SK-N-SH (cell line): ENCODE measurements around the gene TWF2. TPM values are rescaled to one million over a fixed set of nuclear protein-coding genes. Genes with fewer than 3 reads are reported as not detected.

ENCODE experiments used
- CTCF ChIA-PET: fragments of 300-600, 350-600 bp; formaldehyde crosslinking; extraction: SDS; loops from one replicate; lab custom pipeline; 2021; lab: Yijun Ruan, JAX
- POLR2A ChIA-PET: fragments of 350-600 bp; sonication (Branson Sonifier 250); formaldehyde crosslinking; extraction: SDS; loops from one replicate; lab custom pipeline; 2020; ENCODE audit warnings: antibody characterized with exemption, inconsistent platforms; lab: Yijun Ruan, JAX
- DNase-seq: peaks from one replicate; pipeline ENCODE4 v3.0.0; 2012
- H2AFZ ChIP-seq: fragments of 200-600 bp; sonication (generic); 2 replicates; pipeline ENCODE4 v1.8.1; 2016; ENCODE audit warnings: antibody characterized with exemption, mild to moderate bottlenecking, low read depth
- H3F3A ChIP-seq: fragments of 200-600 bp; sonication (generic); replicated peaks from 2 replicates; pipeline ENCODE3; 2016; ENCODE audit warnings: antibody characterized with exemption, mild to moderate bottlenecking; ENCODE audit not compliant: insufficient read depth
- H3K27ac ChIP-seq, 2 experiments: fragments of 200-500 bp in 1 of 2; fragments of 200-600 bp in 1 of 2; sonication (Bioruptor generic) in 1 of 2; sonication (generic), shearing (Covaris generic) in 1 of 2; 2 replicates each; pipeline versions ENCODE4 v1.5.1 to v1.6.1; 2014 to 2016; ENCODE audit warnings: low read depth in 2 of 2, inconsistent platforms in 1 of 2, low read length in 1 of 2, mild to moderate bottlenecking in 1 of 2, mixed read lengths in 1 of 2
- H3K27me3 ChIP-seq: fragments of 200-600 bp; sonication (generic), shearing (Covaris generic); 2 replicates; pipeline ENCODE4 v1.6.1; 2016; ENCODE audit warnings: mixed run types; ENCODE audit not compliant: insufficient read depth
- H3K36me3 ChIP-seq, 2 experiments: fragments of 200-500 bp in 1 of 2; fragments of 200-600 bp in 1 of 2; sonication (Bioruptor generic) in 1 of 2; sonication (generic) in 1 of 2; replicated peaks in 1 of 2; 2 replicates each; pipeline versions ENCODE3 to v1.5.1; 2014 to 2016; ENCODE audit warnings: low read length in 1 of 2, mild to moderate bottlenecking in 1 of 2; ENCODE audit not compliant: insufficient read depth in 2 of 2, control insufficient read depth in 1 of 2
- H3K4me1 ChIP-seq, 2 experiments: fragments of 200-500 bp in 1 of 2; fragments of 200-600 bp in 1 of 2; sonication (Bioruptor generic) in 1 of 2; sonication (generic), shearing (Covaris generic) in 1 of 2; 2 replicates each; pipeline versions ENCODE4 v1.5.1 to v1.6.1; 2014 to 2016; ENCODE audit warnings: low read depth in 1 of 2, low read length in 1 of 2, mixed run types in 1 of 2; ENCODE audit not compliant: insufficient read depth in 2 of 2, control insufficient read depth in 1 of 2
- H3K4me2 ChIP-seq: fragments of 200-600 bp; sonication (generic), shearing (Covaris generic); 2 replicates; pipeline ENCODE4 v1.6.1; 2017; ENCODE audit warnings: mixed run types
- H3K4me3 ChIP-seq, 2 experiments: fragments of 200-500 bp in 1 of 2; fragments of 200-600 bp in 1 of 2; sonication (Bioruptor generic) in 1 of 2; sonication (generic), shearing (Covaris generic) in 1 of 2; 2 replicates each; pipeline versions ENCODE4 v1.5.1 to v1.8.1; 2014 to 2016; ENCODE audit warnings: low read depth in 2 of 2, inconsistent platforms in 1 of 2, low read length in 1 of 2, mild to moderate bottlenecking in 1 of 2, mixed read lengths in 1 of 2, moderate library complexity in 1 of 2
- H3K79me2 ChIP-seq: fragments of 200-600 bp; sonication (generic); 2 replicates; pipeline ENCODE4 v1.8.1; 2017; ENCODE audit warnings: mild to moderate bottlenecking; ENCODE audit not compliant: insufficient read depth
- H3K9ac ChIP-seq: fragments of 200-600 bp; sonication (generic); 2 replicates; pipeline ENCODE4 v1.6.1; 2017; ENCODE audit warnings: mixed run types
- H3K9me2 ChIP-seq: fragments of 200-600 bp; sonication (generic); 2 replicates; pipeline ENCODE4 v1.6.1; 2017; ENCODE audit warnings: mixed run types
- H3K9me3 ChIP-seq: fragments of 200-600 bp; sonication (generic); 2 replicates; pipeline ENCODE4 v1.6.1; 2017; ENCODE audit warnings: mixed run types, mild to moderate bottlenecking, moderate library complexity
- H4K20me1 ChIP-seq: fragments of 200-600 bp; sonication (generic); 2 replicates; pipeline ENCODE4 v1.6.1; 2017; ENCODE audit warnings: mild to moderate bottlenecking, mixed run types; ENCODE audit not compliant: insufficient read depth
- CHD2 ChIP-seq: fragments of 150-350 bp; IDR thresholded peaks from 2 replicates; pipeline ENCODE4 v1.6.1; 2018; ENCODE audit warnings: low read length; ENCODE audit not compliant: partially characterized antibody
- EP300 ChIP-seq, 2 experiments: IDR thresholded peaks; 2 replicates each; pipeline versions ENCODE4 v1.4.0 to v1.6.1; 2012; ENCODE audit warnings: borderline replicate concordance in 1 of 2, low read depth in 1 of 2, low read length in 1 of 2
- EZH2phosphoT487 ChIP-seq: fragments of 200-600 bp; sonication (generic); IDR thresholded peaks from 2 replicates; pipeline ENCODE4 v1.6.1; 2017; ENCODE audit warnings: low read depth, mixed run types, mild to moderate bottlenecking, antibody characterized with exemption, moderate library complexity, borderline replicate concordance
- FOXJ3 ChIP-seq: sonication (generic); formaldehyde crosslinking; IDR thresholded peaks from 2 replicates; pipeline ENCODE4 v1.5.1; 2020; ENCODE audit warnings: mild to moderate bottlenecking, missing genetic modification reagents
- FOXM1 ChIP-seq: IDR thresholded peaks from 2 replicates; pipeline ENCODE4 v1.4.0; 2012; ENCODE audit warnings: low read depth, mild to moderate bottlenecking
- IRF3 ChIP-seq: fragments of 150-350 bp; IDR thresholded peaks from 2 replicates; pipeline ENCODE4 v1.6.1; 2016; ENCODE audit warnings: mild to moderate bottlenecking, low read depth, low read length
- MEF2A ChIP-seq: IDR thresholded peaks from 2 replicates; pipeline ENCODE4 v1.4.0; 2012; ENCODE audit warnings: low read depth, borderline replicate concordance
- MXI1 ChIP-seq: IDR thresholded peaks from 2 replicates; pipeline ENCODE4 v1.6.1; 2012; ENCODE audit warnings: mild to moderate bottlenecking, low read depth, low read length, improper control_type of control experiment
- NRF1 ChIP-seq: IDR thresholded peaks from 2 replicates; pipeline ENCODE4 v1.6.1; 2012; ENCODE audit warnings: low read depth, mild to moderate bottlenecking, low read length
- POLR2AphosphoS5 ChIP-seq: IDR thresholded peaks from 2 replicates; pipeline ENCODE4 v1.6.1; 2012; ENCODE audit warnings: low read depth, low read length
- SIN3A ChIP-seq: IDR thresholded peaks from 2 replicates; pipeline ENCODE4 v1.6.1; 2012; ENCODE audit warnings: low read depth, mild to moderate bottlenecking, low read length, moderate library complexity, borderline replicate concordance
- TAF1 ChIP-seq: IDR thresholded peaks from 2 replicates; pipeline ENCODE4 v1.6.1; 2012; ENCODE audit warnings: low read depth, mild to moderate bottlenecking, low read length, moderate library complexity, borderline replicate concordance
- TCF12 ChIP-seq: IDR thresholded peaks from 2 replicates; pipeline ENCODE4 v1.4.0; 2012
- ZBTB33 ChIP-seq: IDR thresholded peaks from 2 replicates; pipeline ENCODE4 v1.4.0; 2012; ENCODE audit warnings: low read depth, borderline replicate concordance
- WGBS: methylation state at CpG from one replicate; pipeline ENCODE4 v1.1.6; 2017; ENCODE audit warnings: low lambda C conversion rate; 5-methylcytosine and 5-hydroxymethylcytosine counted together
- polyA plus RNA-seq, 3 experiments: library from polyadenylated mRNA; depleted of rRNA; stranded (reverse); fragments of >200 nt; gene quantifications; 2 replicates each; pipeline ENCODE4 v1.2.3, GENCODE V29; 2012
- TF ChIP-seq, protein P1 (sequence below): IDR thresholded peaks from 2 replicates; pipeline ENCODE4 v1.4.0; 2012; ENCODE audit warnings: low read depth, borderline replicate concordance
- TF ChIP-seq, protein P2 (sequence below): IDR thresholded peaks from 2 replicates; pipeline ENCODE4 v1.6.1; 2012; ENCODE audit warnings: mild to moderate bottlenecking, low read depth, low read length, moderate library complexity
- TF ChIP-seq, protein P3 (sequence below): fragments of 200-600 bp; sonication (generic); IDR thresholded peaks from 2 replicates; pipeline ENCODE4 v1.6.1; 2017; ENCODE audit warnings: antibody characterized with exemption, mild to moderate bottlenecking, moderate library complexity

Gene TWF2
- polyA plus RNA-seq, 1 of the 3 experiments (the other 2 are of a cell fraction): 188 TPM

- WGBS: 88% methylated on average over 6 of the region's 6 CpGs
Observed at GRCh38 chr3:52210550-52211046, 28.4 kb downstream of the TWF2 start.

DNA sequence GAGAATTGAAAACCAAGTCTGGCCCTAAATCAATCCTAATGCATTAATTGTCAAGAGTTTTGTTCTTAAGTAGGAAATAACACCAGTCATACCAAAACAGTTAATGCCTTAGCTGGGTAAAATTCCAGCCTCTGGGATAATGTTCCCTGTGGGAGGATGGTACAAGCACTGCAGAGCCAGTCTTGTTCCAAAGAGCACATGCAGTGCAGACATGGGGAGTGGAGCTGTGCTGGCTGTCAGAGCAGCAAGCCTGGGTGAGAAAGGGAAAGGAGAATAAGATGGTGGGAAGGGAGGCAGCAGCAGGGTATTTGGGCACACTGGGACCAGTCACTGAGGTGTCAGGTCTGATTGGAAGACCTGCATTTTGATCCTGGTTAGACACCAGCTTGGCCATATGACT is 28.9 kb downstream of the TWF2 start:
- no peaks in the 10 kb centered on the region for H3K9me2 ChIP-seq
- no peak overlapping the region for H3K9ac ChIP-seq
- ChIA-PET CTCF (interaction anchor here (0.9 to 4.9 kb wide), 8 partner anchors 9 to 238 kb away, joined by 3 to 44 read pairs (median 4); no protein-coding TSS in a partner anchor), POLR2A (no interaction called here)
- H3K79me2 ChIP-seq: no peaks in the 10 kb centered on the region
- H3K4me1 ChIP-seq: no peaks in the 10 kb centered on the region
- no peak overlapping the region for H3K4me2 ChIP-seq
- H3K27ac ChIP-seq: no peak overlapping the region
- DNase-seq: no peak
- peaks cover 77 to 85% of the 10 kb centered on the region in 2 experiments for H3K36me3 ChIP-seq
- no peak overlapping the region for H2AFZ ChIP-seq
- no peaks in the 10 kb centered on the region for H3F3A ChIP-seq
- no peak overlapping the region for H3K4me3 ChIP-seq
- no peaks in the 10 kb centered on the region for H3K9me3 ChIP-seq
- H4K20me1 ChIP-seq: no peaks in the 10 kb centered on the region
- H3K27me3 ChIP-seq: no peaks in the 10 kb centered on the region
- TF ChIP-seq TAF1 (no peak), CHD2 (no peak), FOXM1 (no peak), POLR2AphosphoS5 (no peak), SIN3A (no peak), TCF12 (no peak), ZBTB33 (no peak), MEF2A (no peak), NRF1 (no peak), IRF3 (no peak)
- TF ChIP-seq, protein P1, sequence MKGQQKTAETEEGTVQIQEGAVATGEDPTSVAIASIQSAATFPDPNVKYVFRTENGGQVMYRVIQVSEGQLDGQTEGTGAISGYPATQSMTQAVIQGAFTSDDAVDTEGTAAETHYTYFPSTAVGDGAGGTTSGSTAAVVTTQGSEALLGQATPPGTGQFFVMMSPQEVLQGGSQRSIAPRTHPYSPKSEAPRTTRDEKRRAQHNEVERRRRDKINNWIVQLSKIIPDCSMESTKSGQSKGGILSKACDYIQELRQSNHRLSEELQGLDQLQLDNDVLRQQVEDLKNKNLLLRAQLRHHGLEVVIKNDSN: no peak
- TF ChIP-seq, protein P2, sequence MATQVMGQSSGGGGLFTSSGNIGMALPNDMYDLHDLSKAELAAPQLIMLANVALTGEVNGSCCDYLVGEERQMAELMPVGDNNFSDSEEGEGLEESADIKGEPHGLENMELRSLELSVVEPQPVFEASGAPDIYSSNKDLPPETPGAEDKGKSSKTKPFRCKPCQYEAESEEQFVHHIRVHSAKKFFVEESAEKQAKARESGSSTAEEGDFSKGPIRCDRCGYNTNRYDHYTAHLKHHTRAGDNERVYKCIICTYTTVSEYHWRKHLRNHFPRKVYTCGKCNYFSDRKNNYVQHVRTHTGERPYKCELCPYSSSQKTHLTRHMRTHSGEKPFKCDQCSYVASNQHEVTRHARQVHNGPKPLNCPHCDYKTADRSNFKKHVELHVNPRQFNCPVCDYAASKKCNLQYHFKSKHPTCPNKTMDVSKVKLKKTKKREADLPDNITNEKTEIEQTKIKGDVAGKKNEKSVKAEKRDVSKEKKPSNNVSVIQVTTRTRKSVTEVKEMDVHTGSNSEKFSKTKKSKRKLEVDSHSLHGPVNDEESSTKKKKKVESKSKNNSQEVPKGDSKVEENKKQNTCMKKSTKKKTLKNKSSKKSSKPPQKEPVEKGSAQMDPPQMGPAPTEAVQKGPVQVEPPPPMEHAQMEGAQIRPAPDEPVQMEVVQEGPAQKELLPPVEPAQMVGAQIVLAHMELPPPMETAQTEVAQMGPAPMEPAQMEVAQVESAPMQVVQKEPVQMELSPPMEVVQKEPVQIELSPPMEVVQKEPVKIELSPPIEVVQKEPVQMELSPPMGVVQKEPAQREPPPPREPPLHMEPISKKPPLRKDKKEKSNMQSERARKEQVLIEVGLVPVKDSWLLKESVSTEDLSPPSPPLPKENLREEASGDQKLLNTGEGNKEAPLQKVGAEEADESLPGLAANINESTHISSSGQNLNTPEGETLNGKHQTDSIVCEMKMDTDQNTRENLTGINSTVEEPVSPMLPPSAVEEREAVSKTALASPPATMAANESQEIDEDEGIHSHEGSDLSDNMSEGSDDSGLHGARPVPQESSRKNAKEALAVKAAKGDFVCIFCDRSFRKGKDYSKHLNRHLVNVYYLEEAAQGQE: no peak

More at GRCh38 chr3:52210550-52211046, 28.4 kb downstream of the TWF2 start:
- TF ChIP-seq MXI1 (no peak), EZH2phosphoT487 (no peak), TAF1 (no peak), CHD2 (no peak), FOXJ3 (CRISPR knock-in tag) (no peak), EP300 (IDR thresholded peaks at IDR 0.05; ENCODE audit: borderline replicate concordance in 1 of 2, low read depth in 1 of 2, low read length in 1 of 2) (no peak), NRF1 (no peak)
- TF ChIP-seq, protein P3, sequence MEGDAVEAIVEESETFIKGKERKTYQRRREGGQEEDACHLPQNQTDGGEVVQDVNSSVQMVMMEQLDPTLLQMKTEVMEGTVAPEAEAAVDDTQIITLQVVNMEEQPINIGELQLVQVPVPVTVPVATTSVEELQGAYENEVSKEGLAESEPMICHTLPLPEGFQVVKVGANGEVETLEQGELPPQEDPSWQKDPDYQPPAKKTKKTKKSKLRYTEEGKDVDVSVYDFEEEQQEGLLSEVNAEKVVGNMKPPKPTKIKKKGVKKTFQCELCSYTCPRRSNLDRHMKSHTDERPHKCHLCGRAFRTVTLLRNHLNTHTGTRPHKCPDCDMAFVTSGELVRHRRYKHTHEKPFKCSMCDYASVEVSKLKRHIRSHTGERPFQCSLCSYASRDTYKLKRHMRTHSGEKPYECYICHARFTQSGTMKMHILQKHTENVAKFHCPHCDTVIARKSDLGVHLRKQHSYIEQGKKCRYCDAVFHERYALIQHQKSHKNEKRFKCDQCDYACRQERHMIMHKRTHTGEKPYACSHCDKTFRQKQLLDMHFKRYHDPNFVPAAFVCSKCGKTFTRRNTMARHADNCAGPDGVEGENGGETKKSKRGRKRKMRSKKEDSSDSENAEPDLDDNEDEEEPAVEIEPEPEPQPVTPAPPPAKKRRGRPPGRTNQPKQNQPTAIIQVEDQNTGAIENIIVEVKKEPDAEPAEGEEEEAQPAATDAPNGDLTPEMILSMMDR: no peak
- TF ChIP-seq, all 33 proteins: peak for 0
- no peak overlapping the region for H3K27ac ChIP-seq
- no peaks in the 10 kb centered on the region for H3K27me3 ChIP-seq
- H3F3A ChIP-seq: no peaks in the 10 kb centered on the region
- no peak overlapping the region for H3K4me2 ChIP-seq
- ChIA-PET POLR2A (no interaction called here), CTCF (interaction anchor here (0.9 to 4.9 kb wide), 5 partner anchors 9 to 237 kb away, joined by 3 to 44 read pairs (median 6); no protein-coding TSS in a partner anchor)
- H4K20me1 ChIP-seq: no peaks in the 10 kb centered on the region
- H3K9ac ChIP-seq: no peak overlapping the region
- H3K79me2 ChIP-seq: no peaks in the 10 kb centered on the region
- H3K9me2 ChIP-seq: no peaks in the 10 kb centered on the region
- no peaks in the 10 kb centered on the region for H3K9me3 ChIP-seq
- H3K36me3 ChIP-seq: peaks cover 75 to 84% of the 10 kb centered on the region in 2 experiments
- no peak overlapping the region for H2AFZ ChIP-seq
- no peak overlapping the region for H3K4me3 ChIP-seq
- H3K4me1 ChIP-seq: no peaks in the 10 kb centered on the region
- no peak for DNase-seq
